NCI-H2196 treated with DMSO at 0.1 percent for 48 hours (cell line): ENCODE results near the gene WDR17.

Experiments used
- DNase-seq: peaks from one replicate; lab custom pipeline; 2025; ENCODE audit not compliant: unreplicated experiment; lab: John Stamatoyannopoulos, UW

WDR17 gene

GRCh38 chr4:176065435-176066291 is at the start of gene WDR17:
Gene WDR17 (plus strand): TSS chr4:176065841. CDS start chr4:176111581, 45,740 bp downstream.
- peak; percentile 73 for DNase-seq

- no peak for DNase-seq
Observed at GRCh38 chr4:176016601-176017000, 49.0 kb upstream of the WDR17 start.

GRCh38 chr4:176020481-176021085 is 45.1 kb upstream of the WDR17 start:
- DNase-seq: no peak

GRCh38 chr4:176030391-176030790 is 35.2 kb upstream of the WDR17 start:
- DNase-seq: no peak

GRCh38 chr4:176031922-176032321 is 33.7 kb upstream of the WDR17 start:
- DNase-seq: no peak

GRCh38 chr4:176032454-176032853 is 33.2 kb upstream of the WDR17 start:
- DNase-seq: no peak

- no peak for DNase-seq
Observed at GRCh38 chr4:176034499-176034898, 31.1 kb upstream of the WDR17 start.

GRCh38 chr4:176034936-176035335 is 30.7 kb upstream of the WDR17 start:
- no peak for DNase-seq

GRCh38 chr4:176036585-176037205 is 28.9 kb upstream of the WDR17 start:
- no peak for DNase-seq

- DNase-seq: no peak
Observed at GRCh38 chr4:176038789-176039188, 26.9 kb upstream of the WDR17 start.

GRCh38 chr4:176042195-176042594 is 23.4 kb upstream of the WDR17 start:
- DNase-seq: no peak

- DNase-seq: no peak
Observed at GRCh38 chr4:176043838-176044588, 21.6 kb upstream of the WDR17 start.

GRCh38 chr4:176044589-176044951 is 21.1 kb upstream of the WDR17 start:
- DNase-seq: no peak

- DNase-seq: no peak
Observed at GRCh38 chr4:176048631-176049030, 17.0 kb upstream of the WDR17 start.

- no peak for DNase-seq
Observed at GRCh38 chr4:176052744-176053143, 12.9 kb upstream of the WDR17 start.

- no peak for DNase-seq
Observed at GRCh38 chr4:176053785-176054184, 11.9 kb upstream of the WDR17 start.

- DNase-seq: no peak
Observed at GRCh38 chr4:176054942-176055341, 10.7 kb upstream of the WDR17 start.

GRCh38 chr4:176063718-176064117 is 1.9 kb upstream of the WDR17 start:
- no peak for DNase-seq

- no peak for DNase-seq
Observed at GRCh38 chr4:176064539-176064938, 1.1 kb upstream of the WDR17 start.

GRCh38 chr4:176066757-176067156 is 1.1 kb downstream of the WDR17 start:
- no peak for DNase-seq

GRCh38 chr4:176077561-176077960 is 11.9 kb downstream of the WDR17 start:
- no peak for DNase-seq
